HG02623 (cell line): ENCODE data around the gene CERS4.
"Not testable (repeated sequence)": the region's sequence is repeated elsewhere in the genome, so short reads cannot be mapped to it uniquely, and the experiment has no call there.

ENCODE experiments used
- ATAC-seq: cut with Tn5 transposase; IDR thresholded peaks from one replicate; pipeline ENCODE4 v1.9.1; 2021; ENCODE audit warnings: moderate library complexity; ENCODE audit not compliant: unreplicated experiment

Gene CERS4

DNA sequence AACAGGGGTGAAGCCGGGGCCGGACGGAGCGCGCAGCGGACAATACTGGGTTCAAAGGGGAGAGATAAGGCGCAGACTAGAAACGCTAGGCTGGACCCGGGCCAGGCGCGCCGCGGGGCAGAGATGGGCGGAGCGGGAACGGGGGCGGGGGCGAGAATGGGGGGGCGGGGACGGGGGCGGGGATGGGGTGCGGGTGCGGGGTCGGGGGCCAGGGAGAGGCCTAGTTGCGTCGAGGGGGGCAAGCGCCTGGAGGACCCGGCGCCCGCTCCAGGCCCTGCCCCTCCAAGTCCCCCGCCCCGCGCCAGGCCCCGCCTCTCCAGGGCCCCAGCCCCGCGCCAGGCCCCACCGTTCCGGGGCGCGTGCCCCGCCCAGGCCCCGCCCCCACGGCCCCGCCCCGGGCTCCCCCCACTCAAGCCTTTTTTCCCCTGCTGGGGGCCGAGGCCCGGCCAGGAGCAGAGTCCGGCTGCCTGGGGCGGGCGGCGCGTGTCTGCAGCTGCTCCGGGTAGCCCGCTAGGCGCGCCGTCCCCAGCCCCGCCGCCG lies at the start of gene CERS4:
Gene CERS4, plus strand, starts transcription at position 449 of the 540 bp plus-strand sequence. CDS start 41,707 bp downstream, outside the sequence.
- ATAC-seq, result peak; percentile 56

GRCh38 chr19:8161135-8161646 lies 48.0 kb upstream of the CERS4 start:
- no peak for ATAC-seq

DNA sequence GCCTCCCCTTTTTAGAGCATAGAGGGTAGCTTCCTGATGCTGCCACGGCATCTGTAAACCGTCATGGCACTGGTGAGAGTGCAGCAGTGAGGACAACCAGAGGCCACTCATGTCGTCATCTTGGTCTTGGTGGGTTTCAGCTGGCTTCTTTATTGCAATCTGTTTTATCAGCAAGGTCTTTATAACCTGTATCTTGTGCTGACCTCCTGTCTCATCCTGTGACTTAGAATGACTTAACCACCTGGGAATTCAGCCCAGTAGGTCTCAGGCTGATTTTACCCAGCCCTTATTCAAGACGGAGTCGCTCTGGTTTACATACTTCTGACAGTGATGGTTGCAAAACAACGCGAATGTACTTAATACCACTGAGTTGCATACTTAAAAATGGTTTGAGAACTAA lies 45.4 kb upstream of the CERS4 start:
- no peak for ATAC-seq

DNA sequence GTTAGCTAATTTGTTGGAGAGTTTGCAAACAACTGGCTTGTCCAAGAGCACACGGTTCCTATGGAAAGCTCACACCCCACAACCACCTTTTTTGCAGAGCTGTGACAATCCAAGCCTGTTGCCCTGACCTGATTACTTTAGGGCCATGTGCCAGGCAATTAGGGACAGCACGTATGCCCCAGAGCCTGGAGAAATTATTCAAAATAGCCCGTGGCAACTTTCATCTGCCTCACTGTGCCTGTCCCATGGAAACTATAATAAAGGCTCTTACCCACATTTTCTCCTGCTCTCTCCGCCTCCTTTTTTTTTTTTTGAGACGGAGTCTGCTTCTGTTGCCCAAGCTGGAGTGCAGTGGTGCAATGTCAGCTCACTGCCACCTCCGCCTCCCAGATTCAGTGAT lies 41.2 kb upstream of the CERS4 start:
- ATAC-seq, result no peak

DNA sequence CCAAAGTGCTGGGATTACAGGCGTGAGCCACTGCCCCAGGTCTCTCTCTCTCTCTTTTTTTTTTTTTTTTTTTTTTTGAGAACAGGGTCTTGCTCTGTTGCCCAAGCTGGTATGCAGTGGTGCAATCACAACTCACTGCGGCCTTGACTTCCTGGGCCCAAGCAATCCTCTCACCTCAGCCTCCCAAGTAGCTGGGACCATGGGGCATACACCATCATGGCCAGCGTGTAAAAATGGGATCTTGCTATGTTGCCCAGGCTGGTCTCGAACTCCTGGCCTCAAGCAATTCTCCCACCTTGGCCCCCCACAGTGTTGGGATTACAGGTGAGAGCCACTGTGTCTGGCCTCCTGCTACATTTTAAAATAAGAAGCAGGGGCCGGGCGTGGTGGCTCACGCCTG lies 40.6 kb upstream of the CERS4 start:
- ATAC-seq, result no peak

DNA sequence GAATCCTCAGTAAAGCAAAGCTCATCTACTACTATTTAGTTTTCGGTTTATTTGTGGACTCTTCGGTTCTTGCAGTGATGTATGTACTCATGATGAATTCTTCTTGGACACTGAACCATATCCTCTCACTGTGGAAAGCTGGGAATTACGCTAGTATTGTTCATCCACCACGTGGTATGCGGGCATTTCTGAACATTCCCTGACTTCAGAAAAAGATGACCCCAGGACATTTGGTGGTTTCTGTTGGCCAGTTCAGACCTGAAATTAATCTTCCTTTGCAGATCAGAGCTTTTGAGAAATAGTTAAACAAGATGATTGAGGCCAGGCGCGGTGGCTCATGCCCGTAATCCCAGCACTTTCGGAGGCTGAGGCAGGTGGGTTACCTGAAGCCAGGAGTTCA lies 34.5 kb upstream of the CERS4 start:
- no peak for ATAC-seq

GRCh38 chr19:8180018-8180417 lies 29.2 kb upstream of the CERS4 start:
- ATAC-seq, result no peak

- ATAC-seq, result no peak
These were observed 24.9 kb upstream of the CERS4 start for GRCh38 chr19:8184274-8184673.

DNA sequence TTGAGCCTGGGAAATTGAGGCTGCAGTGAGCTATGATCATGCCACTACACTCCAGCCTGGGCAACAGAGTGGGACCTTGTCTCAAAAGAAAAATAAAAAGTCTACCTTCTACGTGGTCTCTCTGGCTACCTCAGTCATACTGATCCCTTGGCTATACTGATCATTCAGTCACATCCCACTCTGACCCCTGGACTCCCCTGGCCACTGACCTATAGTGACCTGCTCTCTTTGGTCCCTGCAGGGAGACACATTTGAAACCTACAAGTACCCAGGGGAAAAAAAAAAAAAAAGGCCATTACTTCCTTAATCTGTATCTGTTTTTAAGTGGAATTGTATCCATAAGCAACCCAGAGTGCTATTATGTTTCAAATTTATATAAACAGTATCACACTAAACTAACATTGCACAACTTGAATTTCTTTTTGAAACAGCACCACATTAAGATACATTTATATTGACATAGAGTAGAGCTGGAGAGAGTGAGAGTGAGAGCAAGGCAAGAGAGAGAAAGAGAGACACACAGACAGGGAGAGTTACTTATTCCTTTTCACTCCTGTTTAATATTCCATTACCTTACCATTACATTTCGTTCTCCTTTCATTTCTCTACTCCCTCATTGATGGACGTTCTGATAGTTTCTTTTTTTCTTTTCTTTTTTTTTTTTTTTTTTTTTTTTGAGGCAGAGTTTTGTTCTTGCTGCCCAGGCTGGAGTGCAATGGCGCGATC lies 23.7 kb upstream of the CERS4 start:
- no peak for ATAC-seq

- no peak for ATAC-seq
These were observed 16.8 kb upstream of the CERS4 start for GRCh38 chr19:8192221-8192820.

- ATAC-seq, result no peak
These were observed 14.5 kb upstream of the CERS4 start for GRCh38 chr19:8194528-8195267.

GRCh38 chr19:8196271-8196927 lies 12.8 kb upstream of the CERS4 start:
- ATAC-seq, result no peak

GRCh38 chr19:8203288-8204120 lies 5.7 kb upstream of the CERS4 start:
- not testable (repeated sequence) for ATAC-seq

- ATAC-seq, result no peak
These were observed 4.2 kb upstream of the CERS4 start for GRCh38 chr19:8204961-8205360.

- ATAC-seq, result no peak
These were observed 2.8 kb upstream of the CERS4 start for GRCh38 chr19:8206147-8207087.

DNA sequence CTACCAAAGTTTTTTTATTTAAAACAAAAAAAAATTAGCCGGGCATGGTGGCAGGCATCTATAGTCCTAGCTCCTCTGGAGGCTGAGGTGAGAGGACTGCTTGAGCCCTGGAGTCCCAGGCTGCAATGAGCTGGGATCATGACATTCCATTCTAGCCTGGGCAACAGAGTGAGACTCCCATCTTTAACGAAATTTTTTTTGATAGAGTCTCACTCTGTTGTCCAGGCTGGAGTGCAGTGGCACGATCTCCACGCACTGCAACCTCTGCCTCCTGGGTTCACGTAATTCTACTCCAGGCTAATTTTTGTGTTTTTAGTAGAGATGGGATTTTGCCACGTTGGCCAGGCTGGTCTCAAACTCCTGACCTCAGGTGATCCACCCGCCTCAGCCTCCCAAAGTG lies 1.8 kb upstream of the CERS4 start:
- ATAC-seq, result not testable (repeated sequence)

- no peak for ATAC-seq
These were observed 850 bp upstream of the CERS4 start for GRCh38 chr19:8208119-8208921.
